Peyer's patch (tissue), 4 donors: ENCODE results near the gene DNAL4. TPM values are rescaled to one million over a fixed set of nuclear protein-coding genes. Genes with fewer than 3 reads are reported as not detected.
A peak's percentile ranks its signal among the peaks of the same experiment; 100 is the strongest.

Source experiments
- DNase-seq, 3 donors: peaks; one replicate each; pipeline ENCODE4 v3.0.0-alpha.2; 2017 to 2019
- H3K27ac ChIP-seq, 4 donors: fragments of 200-600 bp; sonication (generic); one replicate each; pipeline ENCODE4 v1.5.1; 2016 to 2019
- H3K27me3 ChIP-seq, 2 donors: fragments of 200-600 bp; sonication (generic); one replicate each; pipeline ENCODE4 v1.5.1; 2019
- H3K36me3 ChIP-seq, 3 donors: fragments of 200-600 bp; sonication (generic); one replicate each; pipeline ENCODE4 v1.5.1; 2016 to 2019
- H3K4me1 ChIP-seq, 4 donors: fragments of 200-600 bp; sonication (generic); one replicate each; pipeline ENCODE4 v1.5.1; 2016 to 2019
- H3K4me3 ChIP-seq, 4 donors: fragments of 200-600 bp; sonication (generic); 1 replicate in 3 of 4; 2 replicates in 1 of 4; pipeline ENCODE4 v1.5.1; 2016 to 2019; ENCODE audit warnings: mild to moderate bottlenecking in 1 of 4
- H3K9me3 ChIP-seq, 4 donors: fragments of 200-600 bp; sonication (generic); one replicate each; pipeline ENCODE4 v1.5.1; 2016 to 2019; ENCODE audit warnings: mild to moderate bottlenecking in 1 of 4
- CTCF ChIP-seq, 6 experiments: fragments of 450-650 bp in 4 of 6; fragments of 200-600 bp in 2 of 6; sonication (generic) in 1 of 6; IDR thresholded peaks; one replicate each; pipeline ENCODE4 v1.5.1; 2017 to 2019; ENCODE audit warnings: antibody characterized with exemption in 6 of 6, mild to moderate bottlenecking in 3 of 6, moderate library complexity in 1 of 6
- POLR2A ChIP-seq, 2 donors: fragments of 450-650 bp; IDR thresholded peaks; one replicate each; pipeline ENCODE4 v1.5.1; 2017; ENCODE audit warnings: antibody characterized with exemption in 2 of 2, mild to moderate bottlenecking in 2 of 2, moderate library complexity in 2 of 2
- total RNA-seq, 4 donors: library from RNA; depleted of rRNA; stranded (reverse); fragments of >200 nt; gene quantifications; one replicate each; pipeline ENCODE4 v1.1.0, GENCODE V29; 2016

DNAL4 gene
- total RNA-seq, 4 donors from 2014 or later = 15.2 to 21.6 (median 16.2) TPM; not detected in 1

GRCh38 chr22:38776086-38776485 lies 17.9 kb downstream of the DNAL4 start:
- Histone ChIP-seq H3K4me1 (no peaks in the 10 kb centered on the region), H3K27me3 (no peaks in the 10 kb centered on the region), H3K9me3 (no peaks in the 10 kb centered on the region), H3K36me3 (peaks cover 0 to 19% (median 0%) of the 10 kb centered on the region in 3 donors), H3K27ac (no peak overlapping the region), H3K4me3 (no peak overlapping the region)
- no peak for TF ChIP-seq POLR2A (IDR thresholded peaks at IDR 0.05)
- TF ChIP-seq CTCF (IDR thresholded peaks at IDR 0.05) = no peak
- DNase-seq = no peak

DNA sequence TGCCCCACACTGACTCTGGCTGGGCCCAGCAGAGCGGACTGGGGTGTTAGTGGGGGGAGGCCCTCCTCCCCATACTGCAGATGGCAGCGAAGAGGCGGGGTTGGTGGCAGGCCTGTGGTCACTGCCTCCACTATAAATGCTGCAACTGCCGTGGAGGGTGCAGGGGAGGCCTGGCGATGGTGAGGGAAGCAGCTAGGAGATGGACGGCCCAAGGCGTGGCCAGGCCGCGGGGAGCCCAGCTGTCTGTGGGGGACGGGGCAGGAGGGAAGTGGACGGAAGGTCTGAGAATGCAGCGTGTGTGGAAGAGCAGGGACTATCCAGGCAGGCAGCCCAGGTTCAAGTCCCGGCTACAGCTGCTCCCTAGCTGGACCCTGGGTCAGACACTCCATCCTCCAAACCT lies 18.3 kb downstream of the DNAL4 start:
- DNase-seq = no peak
- no peaks in the 10 kb centered on the region for H3K9me3 ChIP-seq
- H3K27me3 ChIP-seq = no peaks in the 10 kb centered on the region
- no peaks in the 10 kb centered on the region for H3K4me1 ChIP-seq
- no peak overlapping the region for H3K27ac ChIP-seq
- peaks cover 0 to 14% (median 0%) of the 10 kb centered on the region in 3 donors for H3K36me3 ChIP-seq
- TF ChIP-seq CTCF (IDR thresholded peaks at IDR 0.05) = no peak
- TF ChIP-seq POLR2A (IDR thresholded peaks at IDR 0.05) = no peak
- H3K4me3 ChIP-seq = no peak overlapping the region

DNA sequence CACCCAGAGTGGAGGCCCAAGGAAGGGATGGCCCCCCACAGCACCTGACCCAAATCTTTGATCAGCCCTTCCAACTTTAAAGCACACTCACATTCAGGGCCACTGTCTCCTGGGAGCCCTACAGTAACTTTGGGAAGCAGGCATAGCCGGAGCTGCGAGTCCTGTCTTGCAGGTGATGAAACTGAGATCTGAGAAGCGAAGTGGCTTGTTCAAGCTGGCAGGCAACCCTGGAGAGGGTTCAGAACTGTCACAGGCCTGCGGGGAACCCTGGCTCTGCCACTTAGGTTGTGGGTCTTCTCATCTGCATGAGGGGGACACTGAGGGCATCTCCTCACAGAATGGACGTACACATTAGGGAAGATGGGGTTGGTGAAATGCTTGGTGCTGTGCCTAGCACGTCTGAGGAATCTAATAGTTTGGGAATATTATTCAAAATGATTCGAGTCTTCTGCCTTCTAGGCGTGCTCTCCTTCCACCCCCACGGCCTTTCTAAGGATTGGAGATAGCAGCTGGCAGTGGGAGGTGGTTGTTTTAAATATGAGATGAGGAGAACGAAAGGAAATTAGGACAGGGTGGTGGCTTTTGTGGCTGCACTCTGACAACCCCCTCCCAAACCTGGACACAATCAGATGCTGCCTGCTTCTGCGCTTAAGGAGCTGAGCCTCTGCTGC lies 19.3 kb downstream of the DNAL4 start:
- H3K9me3 ChIP-seq = no peaks in the 10 kb centered on the region

DNA sequence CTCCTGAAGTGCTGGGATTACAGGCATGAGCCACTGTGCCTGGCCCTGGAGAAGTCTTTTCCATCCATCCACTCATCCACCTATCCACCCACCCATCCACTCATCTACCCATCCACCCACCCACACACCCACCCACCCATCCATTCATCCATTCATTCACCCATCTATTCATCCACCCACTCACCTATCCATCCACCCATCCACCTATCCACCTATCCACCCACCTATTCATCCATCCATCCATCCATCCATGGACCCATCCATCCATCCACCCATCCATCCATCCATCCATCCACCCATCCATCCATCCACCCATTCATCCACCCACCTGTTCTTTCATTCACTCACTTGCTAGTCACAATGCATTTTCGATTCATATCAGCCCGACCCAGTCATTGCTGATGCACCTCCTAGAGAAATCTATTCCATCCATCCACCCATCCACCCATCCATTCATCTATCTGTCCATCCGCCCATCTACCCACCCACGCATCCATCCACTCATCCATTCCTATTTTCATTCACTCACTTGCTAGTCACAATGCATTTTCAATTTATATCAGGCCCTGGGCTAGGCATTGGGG lies 20.5 kb downstream of the DNAL4 start:
- H3K9me3 ChIP-seq = no peaks in the 10 kb centered on the region
- TF ChIP-seq CTCF (IDR thresholded peaks at IDR 0.05) (no peak), POLR2A (IDR thresholded peaks at IDR 0.05) (no peak)
- no peaks in the 10 kb centered on the region for H3K36me3 ChIP-seq
- no peak for DNase-seq
- no peaks in the 10 kb centered on the region for H3K4me1 ChIP-seq
- H3K27ac ChIP-seq = no peak overlapping the region
- no peak overlapping the region for H3K4me3 ChIP-seq
- H3K27me3 ChIP-seq = no peaks in the 10 kb centered on the region

More for the DNA sequence above, 19.3 kb downstream of the DNAL4 start:
- no peaks in the 10 kb centered on the region for H3K27me3 ChIP-seq
- H3K4me1 ChIP-seq = no peaks in the 10 kb centered on the region
- TF ChIP-seq POLR2A (IDR thresholded peaks at IDR 0.05) (no peak), CTCF (IDR thresholded peaks at IDR 0.05) (no peak)
- H3K27ac ChIP-seq = no peak overlapping the region
- H3K36me3 ChIP-seq = peaks cover 0 to 6% (median 0%) of the 10 kb centered on the region in 3 donors
- H3K4me3 ChIP-seq = no peak overlapping the region
- peak in 1 of 3 donors; percentile 8 for DNase-seq

GRCh38 chr22:38772623-38772873 lies 21.4 kb downstream of the DNAL4 start:
- no peaks in the 10 kb centered on the region for H3K27me3 ChIP-seq
- no peak overlapping the region for H3K27ac ChIP-seq
- H3K36me3 ChIP-seq = no peaks in the 10 kb centered on the region
- DNase-seq = no peak
- no peaks in the 10 kb centered on the region for H3K9me3 ChIP-seq
- no peaks in the 10 kb centered on the region for H3K4me1 ChIP-seq
- TF ChIP-seq POLR2A (IDR thresholded peaks at IDR 0.05) (no peak), CTCF (IDR thresholded peaks at IDR 0.05) (no peak)
- no peak overlapping the region for H3K4me3 ChIP-seq
